Trophoblast cell (in vitro differentiated cells and primary cell): ENCODE data around the gene ATG4C.
"Not testable (repeated sequence)": the region's sequence is repeated elsewhere in the genome, so short reads cannot be mapped to it uniquely, and the experiment has no call there.

Experiments
- DNase-seq, 2 donors: peaks; one replicate each; pipeline ENCODE4 v3.0.0-alpha.2; 2016
- H2AFZ ChIP-seq: 2 replicates; pipeline ENCODE4 v1.6.1; 2013; ENCODE audit warnings: low read length, moderate library complexity, mild to moderate bottlenecking; ENCODE audit not compliant: insufficient read depth, poor library complexity
- H2AK5ac ChIP-seq: 2 replicates; pipeline ENCODE4 v1.6.1; 2013; ENCODE audit warnings: mild to moderate bottlenecking, low read length
- H2BK120ac ChIP-seq: 2 replicates; pipeline ENCODE4 v1.6.1; 2013; ENCODE audit warnings: low read length, mild to moderate bottlenecking, moderate library complexity; ENCODE audit not compliant: insufficient read depth, poor library complexity
- H2BK12ac ChIP-seq: 2 replicates; pipeline ENCODE4 v1.6.1; 2013; ENCODE audit warnings: mild to moderate bottlenecking, low read length, moderate library complexity
- H2BK5ac ChIP-seq: 2 replicates; pipeline ENCODE4 v1.6.1; 2013; ENCODE audit warnings: low read length, low read depth, moderate library complexity, mild to moderate bottlenecking; ENCODE audit not compliant: poor library complexity
- H3K14ac ChIP-seq: 2 replicates; pipeline ENCODE4 v1.6.1; 2013; ENCODE audit warnings: mild to moderate bottlenecking, low read length
- H3K18ac ChIP-seq: 2 replicates; pipeline ENCODE4 v1.6.1; 2013; ENCODE audit warnings: mild to moderate bottlenecking, low read length
- H3K23ac ChIP-seq: 2 replicates; pipeline ENCODE4 v1.6.1; 2013; ENCODE audit warnings: low read length
- H3K27ac ChIP-seq: 2 replicates; pipeline ENCODE4 v1.5.1; 2013; ENCODE audit warnings: low read depth, mild to moderate bottlenecking, inconsistent platforms, low read length, moderate library complexity
- H3K27me3 ChIP-seq: 2 replicates; pipeline ENCODE4 v1.6.1; 2013; ENCODE audit warnings: inconsistent platforms, mild to moderate bottlenecking, low read length, moderate library complexity; ENCODE audit not compliant: insufficient read depth
- H3K36me3 ChIP-seq, 2 experiments: 1 replicate in 1 of 2; 2 replicates in 1 of 2; pipeline ENCODE4 v1.6.1; 2013; ENCODE audit warnings: low read length in 2 of 2, mild to moderate bottlenecking in 2 of 2, moderate library complexity in 1 of 2; ENCODE audit not compliant: insufficient read depth in 2 of 2, control insufficient read depth in 1 of 2
- H3K4ac ChIP-seq: 2 replicates; pipeline ENCODE4 v1.6.1; 2013; ENCODE audit warnings: low read depth, mild to moderate bottlenecking, low read length, moderate library complexity
- H3K4me1 ChIP-seq, 2 experiments: 1 replicate in 1 of 2; 2 replicates in 1 of 2; pipeline ENCODE4 v1.6.1; 2013; ENCODE audit warnings: low read length in 2 of 2, mild to moderate bottlenecking in 2 of 2, moderate library complexity in 1 of 2; ENCODE audit not compliant: insufficient read depth in 2 of 2, control insufficient read depth in 1 of 2
- H3K4me2 ChIP-seq: 2 replicates; pipeline ENCODE4 v1.6.1; 2013; ENCODE audit warnings: inconsistent platforms, mild to moderate bottlenecking, low read length, moderate library complexity
- H3K4me3 ChIP-seq: 2 replicates; pipeline ENCODE4 v1.5.1; 2013; ENCODE audit warnings: mild to moderate bottlenecking, low read depth, low read length, inconsistent platforms
- H3K79me1 ChIP-seq: one replicate; pipeline ENCODE4 v1.6.1; 2013; ENCODE audit warnings: low read length
- H3K79me2 ChIP-seq: 2 replicates; pipeline ENCODE4 v1.6.1; 2013; ENCODE audit warnings: low read length, mild to moderate bottlenecking; ENCODE audit not compliant: control insufficient read depth, insufficient read depth, poor library complexity
- H3K9ac ChIP-seq: 2 replicates; pipeline ENCODE4 v1.6.1; 2013; ENCODE audit warnings: mild to moderate bottlenecking, low read length
- H3K9me3 ChIP-seq: 2 replicates; pipeline ENCODE4 v1.6.1; 2013; ENCODE audit warnings: low read depth, mild to moderate bottlenecking, control low read depth, inconsistent platforms, low read length; ENCODE audit not compliant: insufficient read depth
- H4K12ac ChIP-seq: 2 replicates; pipeline ENCODE4 v1.6.1; 2013; ENCODE audit warnings: low read depth, mild to moderate bottlenecking, low read length, moderate library complexity
- H4K8ac ChIP-seq: 2 replicates; pipeline ENCODE4 v1.6.1; 2013; ENCODE audit warnings: low read depth, mild to moderate bottlenecking, low read length, moderate library complexity
- H4K91ac ChIP-seq: one replicate; pipeline ENCODE4 v1.6.1; 2013; ENCODE audit warnings: low read depth, mild to moderate bottlenecking, low read length, moderate library complexity
- WGBS: extraction: QIAGEN DNeasy Blood & Tissue Kit; methylation state at CpG from one replicate; pipeline ENCODE4 v1.1.7; 2013; ENCODE audit warnings: missing lambda C conversion rate; ENCODE audit not compliant: insufficient read length, insufficient coverage; ENCODE audit errors: extremely low coverage; 5-methylcytosine and 5-hydroxymethylcytosine counted together

ATG4C gene

GRCh38 chr1:62826901-62827300, 43.0 kb downstream of the ATG4C start:
- no peak for DNase-seq
- H3K4ac ChIP-seq: no peak overlapping the region
- no peak overlapping the region for H2BK12ac ChIP-seq
- no peaks in the 10 kb centered on the region for H3K27me3 ChIP-seq
- no peaks in the 10 kb centered on the region for H3K36me3 ChIP-seq
- H4K91ac ChIP-seq: no peak overlapping the region
- no peak overlapping the region for H3K14ac ChIP-seq
- H2AFZ ChIP-seq: no peak overlapping the region
- no peak overlapping the region for H2BK120ac ChIP-seq
- no peaks in the 10 kb centered on the region for H3K79me2 ChIP-seq
- H3K18ac ChIP-seq: no peak overlapping the region
- no peak overlapping the region for H3K27ac ChIP-seq
- H4K12ac ChIP-seq: no peak overlapping the region
- H3K4me2 ChIP-seq: no peak overlapping the region
- no peak overlapping the region for H3K9ac ChIP-seq
- H2BK5ac ChIP-seq: no peak overlapping the region
- H2AK5ac ChIP-seq: no peak overlapping the region
- H3K79me1 ChIP-seq: no peaks in the 10 kb centered on the region
- H3K4me1 ChIP-seq: no peaks in the 10 kb centered on the region
- no peak overlapping the region for H4K8ac ChIP-seq
- H3K23ac ChIP-seq: no peak overlapping the region
- no peak overlapping the region for H3K4me3 ChIP-seq
- no peaks in the 10 kb centered on the region for H3K9me3 ChIP-seq
- WGBS: no CpG with 5 or more reads among the region's 2 CpGs

GRCh38 chr1:62827786-62828185, 43.9 kb downstream of the ATG4C start:
- not testable (repeated sequence) for H2AFZ ChIP-seq, H3K79me2 ChIP-seq, H3K4me1 ChIP-seq, H3K36me3 ChIP-seq, H2BK5ac ChIP-seq, H3K23ac ChIP-seq, H3K9ac ChIP-seq, H3K79me1 ChIP-seq, H3K4ac ChIP-seq, DNase-seq, H3K27ac ChIP-seq, H3K14ac ChIP-seq, H3K18ac ChIP-seq, H4K8ac ChIP-seq, H2AK5ac ChIP-seq, H2BK12ac ChIP-seq, H4K12ac ChIP-seq, H3K9me3 ChIP-seq, H2BK120ac ChIP-seq, H3K4me3 ChIP-seq, H3K27me3 ChIP-seq, H3K4me2 ChIP-seq, H4K91ac ChIP-seq
- WGBS: no CpG with 5 or more reads among the region's 2 CpGs

DNA sequence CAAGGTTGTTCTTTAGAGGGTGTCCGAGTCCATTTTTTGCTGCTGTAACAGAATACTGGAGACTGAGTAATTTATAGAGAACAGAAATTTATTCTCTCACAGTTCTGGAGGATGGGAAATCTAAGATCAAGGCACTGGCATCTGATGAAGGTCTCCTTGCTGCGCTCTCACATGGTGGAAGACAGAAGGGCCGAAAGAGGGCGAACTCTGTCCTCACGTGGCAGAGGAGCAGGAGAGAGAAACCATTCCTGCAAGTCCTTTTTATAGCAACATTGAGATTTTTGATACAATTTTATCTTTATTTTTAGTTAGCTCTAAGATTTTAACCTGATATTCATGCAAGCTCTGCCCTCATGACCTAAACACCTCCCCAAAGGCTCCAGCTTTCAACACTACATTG, 48.3 kb downstream of the ATG4C start:
- H3K79me2 ChIP-seq: no peaks in the 10 kb centered on the region
- no peaks in the 10 kb centered on the region for H3K9me3 ChIP-seq
- DNase-seq: no peak
- H3K36me3 ChIP-seq: no peaks in the 10 kb centered on the region
- H3K18ac ChIP-seq: no peak overlapping the region
- whole genome bisulfite sequencing: no CpG with 5 or more reads among the region's 5 CpGs
- H3K27ac ChIP-seq: no peak overlapping the region
- no peak overlapping the region for H4K91ac ChIP-seq
- H3K79me1 ChIP-seq: no peaks in the 10 kb centered on the region
- H4K12ac ChIP-seq: no peak overlapping the region
- H3K23ac ChIP-seq: no peak overlapping the region
- H3K4me1 ChIP-seq: no peaks in the 10 kb centered on the region
- no peak overlapping the region for H3K9ac ChIP-seq
- H2AFZ ChIP-seq: no peak overlapping the region
- H2BK120ac ChIP-seq: no peak overlapping the region
- no peak overlapping the region for H3K14ac ChIP-seq
- no peak overlapping the region for H4K8ac ChIP-seq
- H3K4me2 ChIP-seq: no peak overlapping the region
- no peaks in the 10 kb centered on the region for H3K27me3 ChIP-seq
- H3K4ac ChIP-seq: no peak overlapping the region
- H2BK12ac ChIP-seq: no peak overlapping the region
- H2AK5ac ChIP-seq: no peak overlapping the region
- H3K4me3 ChIP-seq: no peak overlapping the region
- H2BK5ac ChIP-seq: no peak overlapping the region

DNA sequence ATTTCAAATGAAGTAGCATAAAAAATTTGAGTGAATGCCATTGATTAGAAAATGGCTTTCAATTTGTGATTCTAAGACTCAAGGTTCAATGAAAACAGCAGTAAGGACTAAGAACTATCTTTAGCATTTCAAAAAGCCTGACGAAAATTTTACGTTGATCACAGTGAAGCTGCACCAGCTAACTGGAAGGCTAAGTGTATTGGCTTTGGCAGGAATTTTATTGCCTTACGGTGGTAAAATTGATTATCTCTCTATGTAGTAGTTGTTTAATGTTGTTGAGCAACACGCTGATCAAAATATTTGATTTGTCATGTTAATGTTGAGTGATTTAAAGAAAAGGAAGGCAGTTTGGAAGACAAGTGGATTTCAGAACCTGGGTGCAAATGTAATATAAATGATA, 49.6 kb downstream of the ATG4C start:
- no peak overlapping the region for H3K4me3 ChIP-seq
- no peak overlapping the region for H4K8ac ChIP-seq
- no peak overlapping the region for H2BK5ac ChIP-seq
- H2BK12ac ChIP-seq: no peak overlapping the region
- no peaks in the 10 kb centered on the region for H3K79me2 ChIP-seq
- H3K4me2 ChIP-seq: no peak overlapping the region
- H3K27me3 ChIP-seq: no peaks in the 10 kb centered on the region
- no peaks in the 10 kb centered on the region for H3K79me1 ChIP-seq
- H2AFZ ChIP-seq: no peak overlapping the region
- no peak overlapping the region for H3K27ac ChIP-seq
- no peaks in the 10 kb centered on the region for H3K4me1 ChIP-seq
- H3K4ac ChIP-seq: no peak overlapping the region
- H3K14ac ChIP-seq: no peak overlapping the region
- H4K91ac ChIP-seq: no peak overlapping the region
- H3K36me3 ChIP-seq: no peaks in the 10 kb centered on the region
- no peaks in the 10 kb centered on the region for H3K9me3 ChIP-seq
- WGBS: no CpG with 5 or more reads among the region's 4 CpGs
- H2AK5ac ChIP-seq: no peak overlapping the region
- DNase-seq: no peak
- H2BK120ac ChIP-seq: no peak overlapping the region
- no peak overlapping the region for H3K23ac ChIP-seq
- no peak overlapping the region for H3K18ac ChIP-seq
- no peak overlapping the region for H4K12ac ChIP-seq
- H3K9ac ChIP-seq: no peak overlapping the region
